ENCODE measurements around the gene MPP1. TPM values are rescaled to one million over a fixed set of nuclear protein-coding genes. Genes with fewer than 3 reads are reported as not detected.

MPP1 gene
- total RNA-seq, 1 experiment from 2014 or later, result 11.6 TPM

DNA sequence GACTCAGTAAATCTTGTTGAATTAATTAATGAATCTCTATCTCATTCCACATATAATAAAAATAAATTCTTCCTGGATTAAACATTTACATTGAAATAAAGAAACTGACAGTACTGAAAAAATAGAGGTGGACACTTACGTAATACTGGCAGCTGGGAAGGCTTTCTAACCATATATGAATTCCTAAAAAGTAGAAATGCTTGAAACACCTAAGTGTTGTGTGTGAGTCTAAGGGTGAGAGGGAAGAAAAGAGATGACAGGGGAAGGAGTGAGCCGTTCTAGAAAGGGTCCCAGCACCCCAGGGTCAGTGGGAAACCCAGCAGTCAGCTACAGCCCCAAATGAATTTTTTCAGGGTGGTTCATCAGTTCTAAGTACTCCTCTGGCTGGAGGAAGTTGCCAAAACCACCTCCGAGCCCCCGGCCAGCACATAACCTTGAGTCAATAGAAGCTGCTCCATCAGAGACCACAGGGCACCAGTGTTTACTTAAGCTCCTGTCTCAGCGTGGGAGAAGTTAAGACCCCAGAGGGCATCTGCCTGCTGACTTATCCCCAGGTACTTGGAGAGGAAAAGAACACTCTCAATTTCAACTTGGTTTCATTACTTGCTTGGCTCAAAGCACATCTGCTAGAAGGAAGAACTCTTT is 72.7 kb downstream of the MPP1 start:
- peak; percentile 84 for DNase-seq (ENCODE audit: low read depth)

DNA sequence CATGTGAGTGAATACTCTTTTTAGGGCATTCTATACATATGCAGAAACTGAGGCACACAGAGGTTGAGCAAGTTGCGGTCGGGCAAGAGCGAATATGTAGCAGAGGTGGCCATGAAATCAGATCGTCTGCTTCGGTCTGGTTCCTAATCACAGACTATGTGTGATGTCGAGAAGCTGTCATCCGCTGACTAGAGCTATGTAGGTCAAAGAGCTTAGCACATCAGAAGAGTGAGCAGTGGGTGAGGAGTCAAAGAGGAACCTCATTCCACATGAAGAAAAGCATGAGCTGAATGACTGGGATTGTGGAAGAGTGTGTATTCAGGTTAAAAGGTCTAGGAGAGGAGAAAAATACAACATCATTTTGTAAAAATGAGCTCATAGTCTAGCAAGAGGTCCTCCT is 73.4 kb downstream of the MPP1 start:
- DNase-seq (ENCODE audit: low read depth), result peak; percentile 45

DNA sequence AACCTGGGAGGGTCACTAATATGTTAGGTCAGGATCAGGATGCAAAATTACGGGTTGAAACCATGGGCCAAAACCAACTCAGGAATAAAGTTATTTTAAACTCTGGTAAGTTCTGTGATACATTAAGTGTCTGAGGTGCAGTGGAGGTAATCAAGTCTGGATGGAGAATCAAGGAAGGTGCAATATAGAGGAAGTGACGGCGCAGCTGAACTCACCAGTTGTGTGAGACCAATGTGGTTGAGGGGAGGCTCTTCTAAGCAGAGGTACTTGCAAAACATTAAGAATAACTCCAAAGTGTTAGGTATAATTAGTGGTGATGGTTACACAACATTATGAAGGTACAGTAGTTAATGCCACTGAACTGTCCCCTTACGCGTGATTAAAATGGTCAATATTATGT is 74.1 kb downstream of the MPP1 start:
- DNase-seq (ENCODE audit: low read depth), result no peak

DNA sequence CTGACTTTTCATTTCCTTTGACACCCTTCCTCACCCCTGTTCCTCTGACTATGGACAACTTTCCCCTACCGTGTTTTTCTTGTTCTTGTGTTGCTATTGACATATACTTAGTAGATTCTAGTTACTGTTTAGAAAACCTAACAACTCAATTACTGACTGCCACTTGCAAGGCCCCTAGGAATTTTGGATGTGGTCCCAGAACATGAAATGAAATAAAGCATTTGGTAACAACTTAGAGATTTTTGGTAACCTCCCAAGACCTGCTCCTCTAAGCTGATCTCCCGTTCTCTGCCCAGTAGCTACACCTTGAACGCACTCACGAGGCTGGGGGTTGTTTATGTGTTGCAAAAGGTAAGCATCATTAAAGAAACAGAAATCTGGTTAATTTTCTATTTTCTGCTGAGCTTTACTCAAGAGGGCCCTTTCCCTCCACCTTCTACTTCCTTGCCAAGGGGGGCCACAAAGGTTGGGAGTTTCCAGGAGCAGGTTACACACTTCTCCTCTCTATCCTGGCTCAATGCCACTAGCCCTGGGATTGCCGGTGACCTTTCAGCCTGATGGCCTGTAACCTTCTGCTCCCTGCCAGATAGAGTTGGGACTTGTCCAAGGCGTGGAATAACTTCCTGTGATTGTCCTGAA is 74.9 kb downstream of the MPP1 start:
- no peak for DNase-seq (ENCODE audit: low read depth)

DNA sequence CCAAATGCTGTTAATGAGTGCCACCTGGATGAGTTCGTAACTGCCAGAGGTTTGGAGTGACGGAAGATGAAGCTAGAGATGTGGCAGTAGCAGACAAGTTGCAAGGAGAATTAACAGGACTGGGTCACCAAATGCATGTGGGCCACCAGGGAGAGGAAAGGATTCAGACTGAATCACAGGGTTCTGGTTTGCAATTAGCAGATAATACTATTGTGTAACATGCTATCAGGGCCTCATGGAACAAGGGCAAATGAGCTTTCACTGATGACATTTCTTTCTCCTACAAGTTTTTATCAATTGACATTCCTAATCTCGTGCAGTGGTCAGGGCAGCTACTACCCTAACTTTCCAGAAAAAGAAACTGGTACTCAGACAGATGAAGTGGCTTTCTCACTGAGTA is 75.8 kb downstream of the MPP1 start:
- DNase-seq (ENCODE audit: low read depth), result no peak

Other genes with a start within 250 kb of the MPP1 start
- 1.8 TPM in 1 of 2 replicates, not detected in the other for gene CTAG1A, start 220.4 kb downstream of the MPP1 start, total RNA-seq (2014; rRNA removed; shearing (Covaris generic))
- 1.8 TPM in 1 of 2 replicates, not detected in the other for gene CTAG1B, start 186.2 kb downstream of the MPP1 start, total RNA-seq (2014; rRNA removed; shearing (Covaris generic))
- gene CTAG2, start 151.9 kb downstream of the MPP1 start, total RNA-seq (2014; rRNA removed; shearing (Covaris generic)), result 3.8 and 13.4 TPM in 2 replicates
- 0.11 and 0.21 TPM in 2 replicates for gene GAB3, start 54.4 kb downstream of the MPP1 start, total RNA-seq (2014; rRNA removed; shearing (Covaris generic))
- 109 and 124 TPM in 2 replicates for gene DKC1, start 42.6 kb downstream of the MPP1 start, total RNA-seq (2014; rRNA removed; shearing (Covaris generic))
- not detected in 2 replicates for gene SMIM9, start 29.2 kb upstream of the MPP1 start, total RNA-seq (2014; rRNA removed; shearing (Covaris generic))
- gene F8A1, start 80.9 kb upstream of the MPP1 start, total RNA-seq (2014; rRNA removed; shearing (Covaris generic)), result 4.4 and 4.7 TPM in 2 replicates
- gene F8, start 217.2 kb upstream of the MPP1 start, total RNA-seq (2014; rRNA removed; shearing (Covaris generic)), result 0.63 and 2.2 TPM in 2 replicates
- 56.2 and 56.3 TPM in 2 replicates for gene FUNDC2, start 221.4 kb upstream of the MPP1 start, total RNA-seq (2014; rRNA removed; shearing (Covaris generic))